Muscle layer of duodenum (tissue), 2 donors: ENCODE data around the gene MACROD1.

Experiments
- H3K27ac ChIP-seq: one replicate; pipeline ENCODE4 v1.7.0; 2013; ENCODE audit warnings: mild to moderate bottlenecking, low read length
- H3K27me3 ChIP-seq: one replicate; pipeline ENCODE4 v1.7.0; 2013; ENCODE audit warnings: low read depth, mild to moderate bottlenecking, control low read depth, low read length
- H3K36me3 ChIP-seq, 2 donors: one replicate each; pipeline ENCODE4 v1.7.0; 2013; ENCODE audit warnings: low read length in 2 of 2, control low read depth in 1 of 2, mild to moderate bottlenecking in 1 of 2; ENCODE audit not compliant: insufficient read depth in 2 of 2, control insufficient read depth in 1 of 2
- H3K4me1 ChIP-seq, 2 donors: one replicate each; pipeline ENCODE4 v1.7.0; 2013; ENCODE audit warnings: low read length in 2 of 2, mild to moderate bottlenecking in 2 of 2, control low read depth in 1 of 2, moderate library complexity in 1 of 2; ENCODE audit not compliant: insufficient read depth in 2 of 2, control insufficient read depth in 1 of 2
- H3K4me3 ChIP-seq, 2 donors: one replicate each; pipeline ENCODE4 v1.7.0; 2013; ENCODE audit warnings: low read length in 2 of 2, low read depth in 1 of 2, mild to moderate bottlenecking in 1 of 2
- H3K9me3 ChIP-seq, 2 donors: one replicate each; pipeline ENCODE4 v1.7.0; 2013; ENCODE audit warnings: low read length in 2 of 2, control low read depth in 1 of 2, mild to moderate bottlenecking in 1 of 2; ENCODE audit not compliant: control insufficient read depth in 1 of 2
- donor health status: healthy.

The MACROD1 gene

GRCh38 chr11:64060861-64061444 lies 105.0 kb downstream of the MACROD1 start:
- H3K27me3 ChIP-seq, result peaks cover 5% of the 10 kb centered on the region
- H3K36me3 ChIP-seq, result no peaks in the 10 kb centered on the region
- H3K9me3 ChIP-seq, result no peaks in the 10 kb centered on the region
- H3K4me1 ChIP-seq, result peaks cover 0 to 21% of the 10 kb centered on the region in 2 donors
- no peak overlapping the region for H3K27ac ChIP-seq
- peak overlapping the region; percentile 42 to 64 for H3K4me3 ChIP-seq

- Histone ChIP-seq H3K36me3 (no peaks in the 10 kb centered on the region), H3K9me3 (no peaks in the 10 kb centered on the region), H3K4me1 (peaks cover 0 to 27% of the 10 kb centered on the region in 2 donors), H3K27me3 (peaks cover 5% of the 10 kb centered on the region), H3K4me3 (peak overlapping the region; percentile 42 to 64), H3K27ac (no peak overlapping the region)
Observed at GRCh38 chr11:64060263-64060860, 105.6 kb downstream of the MACROD1 start.

- H3K4me1 ChIP-seq, result peaks cover 0 to 35% of the 10 kb centered on the region in 2 donors
Observed at GRCh38 chr11:64059339-64060140, 106.4 kb downstream of the MACROD1 start.

GRCh38 chr11:64058494-64058893 lies 107.4 kb downstream of the MACROD1 start:
- Histone ChIP-seq H3K27me3 (peaks cover 5% of the 10 kb centered on the region), H3K27ac (no peak overlapping the region), H3K36me3 (no peaks in the 10 kb centered on the region), H3K4me3 (no peak overlapping the region), H3K4me1 (peaks cover 0 to 36% of the 10 kb centered on the region in 2 donors), H3K9me3 (no peaks in the 10 kb centered on the region)

More at GRCh38 chr11:64059339-64060140, 106.4 kb downstream of the MACROD1 start:
- no peaks in the 10 kb centered on the region for H3K36me3 ChIP-seq
- no peaks in the 10 kb centered on the region for H3K9me3 ChIP-seq
- H3K27me3 ChIP-seq, result peaks cover 5% of the 10 kb centered on the region
- no peak overlapping the region for H3K4me3 ChIP-seq
- H3K27ac ChIP-seq, result no peak overlapping the region

GRCh38 chr11:64057890-64058289 lies 108.0 kb downstream of the MACROD1 start:
- peaks cover 0 to 36% of the 10 kb centered on the region in 2 donors for H3K4me1 ChIP-seq
- H3K27ac ChIP-seq, result no peak overlapping the region
- H3K36me3 ChIP-seq, result no peaks in the 10 kb centered on the region
- H3K9me3 ChIP-seq, result no peaks in the 10 kb centered on the region
- H3K27me3 ChIP-seq, result peaks cover 5% of the 10 kb centered on the region
- no peak overlapping the region for H3K4me3 ChIP-seq

DNA sequence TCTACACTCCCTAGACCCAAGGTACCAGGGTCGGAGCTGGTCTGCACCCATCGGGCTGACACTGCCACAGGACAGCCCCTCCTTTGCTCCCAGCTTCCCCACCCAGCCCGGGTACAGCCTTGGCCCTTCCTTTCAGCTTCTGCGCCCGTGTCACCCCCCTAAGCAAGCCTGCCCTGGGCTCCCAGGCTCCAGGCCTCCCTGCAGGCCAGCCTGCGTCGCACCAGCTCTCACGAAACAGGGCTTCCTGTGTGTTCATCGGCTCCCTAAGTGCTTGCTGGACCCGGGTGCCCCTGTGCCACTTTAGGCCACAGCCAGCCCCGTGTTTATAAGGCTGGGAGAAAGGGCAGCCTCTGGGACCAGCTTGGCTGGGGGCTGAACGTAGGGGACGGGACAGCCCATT lies 109.1 kb downstream of the MACROD1 start:
- Histone ChIP-seq H3K27me3 (no peaks in the 10 kb centered on the region), H3K27ac (no peak overlapping the region), H3K36me3 (no peaks in the 10 kb centered on the region), H3K9me3 (no peaks in the 10 kb centered on the region), H3K4me3 (no peak overlapping the region), H3K4me1 (peaks cover 0 to 36% of the 10 kb centered on the region in 2 donors)

DNA sequence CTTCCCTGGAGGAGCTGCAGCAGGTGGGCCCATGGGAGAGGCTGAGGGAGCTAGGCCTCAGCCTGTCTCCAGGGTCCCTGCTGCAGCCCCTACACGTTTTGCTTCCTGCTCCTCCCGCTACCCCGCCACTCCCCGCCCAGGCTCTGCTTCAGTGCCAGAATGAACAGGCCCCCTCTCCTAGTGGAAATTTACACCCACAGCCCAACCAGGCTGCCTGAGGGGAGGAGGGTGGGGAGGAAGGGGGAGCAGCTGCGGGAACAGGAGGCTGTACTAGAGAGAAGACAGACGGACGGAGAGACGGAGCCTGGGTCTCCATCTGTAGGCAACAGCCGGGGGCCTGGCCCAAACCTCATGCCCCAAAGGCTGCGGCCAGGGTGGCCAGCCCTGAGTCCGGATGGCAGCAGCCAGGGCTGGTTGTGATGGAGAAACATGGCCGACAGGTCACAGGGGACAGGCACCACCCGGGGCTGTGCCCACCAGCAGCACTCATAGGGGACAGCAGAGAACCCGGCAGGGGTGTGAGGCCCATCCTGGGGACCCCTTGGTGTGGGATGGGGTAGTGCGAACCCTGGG lies 109.6 kb downstream of the MACROD1 start:
- H3K36me3 ChIP-seq, result no peaks in the 10 kb centered on the region
- no peak overlapping the region for H3K27ac ChIP-seq
- no peak overlapping the region for H3K4me3 ChIP-seq
- peaks cover 0 to 34% of the 10 kb centered on the region in 2 donors for H3K4me1 ChIP-seq
- H3K9me3 ChIP-seq, result no peaks in the 10 kb centered on the region
- H3K27me3 ChIP-seq, result no peaks in the 10 kb centered on the region

GRCh38 chr11:64055077-64055476 lies 110.8 kb downstream of the MACROD1 start:
- H3K9me3 ChIP-seq, result no peaks in the 10 kb centered on the region
- H3K27ac ChIP-seq, result no peak overlapping the region
- no peak overlapping the region for H3K4me3 ChIP-seq
- H3K36me3 ChIP-seq, result no peaks in the 10 kb centered on the region
- no peaks in the 10 kb centered on the region for H3K27me3 ChIP-seq
- H3K4me1 ChIP-seq, result peaks cover 0 to 26% of the 10 kb centered on the region in 2 donors

DNA sequence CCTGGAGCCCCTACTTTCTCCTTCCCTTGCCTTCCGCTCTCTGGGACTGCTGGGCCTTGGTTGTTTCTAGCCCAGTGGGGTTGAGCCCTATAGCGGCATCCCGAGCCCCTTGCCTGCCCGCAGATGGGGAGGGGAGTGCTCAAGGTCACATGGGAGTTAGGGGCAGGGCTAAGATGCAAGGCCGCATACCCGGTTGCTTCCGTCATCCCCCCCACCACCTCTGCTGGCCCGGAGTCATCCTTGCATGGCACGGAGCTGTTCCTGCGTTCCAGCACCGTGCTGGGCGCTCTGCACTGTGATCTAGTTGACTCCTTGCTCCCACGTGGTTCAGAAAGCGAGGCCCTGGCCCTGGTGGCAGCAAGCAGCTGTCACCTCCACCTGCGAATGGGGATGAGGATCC lies 112.2 kb downstream of the MACROD1 start:
- Histone ChIP-seq H3K36me3 (no peaks in the 10 kb centered on the region), H3K4me3 (no peak overlapping the region), H3K27ac (no peak overlapping the region), H3K4me1 (peaks cover 0 to 26% of the 10 kb centered on the region in 2 donors), H3K27me3 (no peaks in the 10 kb centered on the region), H3K9me3 (no peaks in the 10 kb centered on the region)

GRCh38 chr11:64052938-64053622 lies 112.8 kb downstream of the MACROD1 start:
- peaks cover 0 to 26% of the 10 kb centered on the region in 2 donors for H3K4me1 ChIP-seq
- H3K27me3 ChIP-seq, result no peaks in the 10 kb centered on the region
- H3K36me3 ChIP-seq, result no peaks in the 10 kb centered on the region
- no peak overlapping the region for H3K4me3 ChIP-seq
- H3K27ac ChIP-seq, result no peak overlapping the region
- no peaks in the 10 kb centered on the region for H3K9me3 ChIP-seq

DNA sequence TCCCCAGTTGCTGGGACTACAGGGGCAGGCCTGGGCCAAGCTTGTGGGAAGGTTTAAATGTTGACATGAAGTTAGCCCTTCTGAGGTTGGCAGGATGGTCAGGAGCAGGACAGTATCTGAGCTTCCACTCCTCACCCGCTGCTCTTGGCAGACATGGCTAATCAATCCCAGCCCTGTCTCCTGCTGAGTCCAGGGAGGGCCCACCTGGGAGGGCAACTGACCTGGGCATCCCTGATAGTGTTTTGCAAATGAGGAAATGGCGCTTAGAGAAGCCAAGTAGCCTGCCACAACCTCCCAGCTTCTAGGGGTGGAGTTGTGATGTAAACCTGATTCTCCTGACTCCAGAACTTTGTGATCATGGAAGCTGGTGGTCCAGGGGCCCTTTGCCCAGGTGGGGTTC lies 113.5 kb downstream of the MACROD1 start:
- H3K27ac ChIP-seq, result no peak overlapping the region
- no peaks in the 10 kb centered on the region for H3K36me3 ChIP-seq
- H3K4me3 ChIP-seq, result no peak overlapping the region
- H3K9me3 ChIP-seq, result no peaks in the 10 kb centered on the region
- peaks cover 0 to 25% of the 10 kb centered on the region in 2 donors for H3K4me1 ChIP-seq
- no peaks in the 10 kb centered on the region for H3K27me3 ChIP-seq
